IMR-90 (cell line): ENCODE results near the gene PADI2. TPM values are rescaled to one million over a fixed set of nuclear protein-coding genes. Genes with fewer than 3 reads are reported as not detected.

Source experiments
- ATAC-seq: fragments of 200-7000 bp; cut with Tn5 transposase; 2 replicates; pipeline ENCODE4 v1.9.1; 2020; ENCODE audit warnings: low read depth, mild to moderate bottlenecking, moderate library complexity
- BruUV-seq: library from RNA; stranded (reverse); fragments of 400-500 nt; replicated peaks from 2 replicates; lab custom pipeline; 2021; lab: Mats Ljungman, UMichigan
- CTCF ChIA-PET: fragments of 300-600 bp; formaldehyde crosslinking; extraction: SDS; loops from one replicate; lab custom pipeline; 2021; ENCODE audit warnings: antibody characterized with exemption; lab: Yijun Ruan, JAX
- POLR2A ChIA-PET: fragments of 300-600 bp; sonication (Branson Sonifier 250); formaldehyde crosslinking; loops from one replicate; lab custom pipeline; 2022; ENCODE audit warnings: antibody characterized with exemption; ENCODE audit not compliant: unreplicated experiment; lab: Charles Lee
- DNase-seq: peaks from one replicate; pipeline ENCODE4 v3.0.0; 2013
- H2AFZ ChIP-seq: replicated peaks from 2 replicates; pipeline ENCODE3; 2013; ENCODE audit warnings: low read length, mild to moderate bottlenecking; ENCODE audit not compliant: poor library complexity
- H2AK5ac ChIP-seq: 2 replicates; pipeline ENCODE4 v1.6.1; 2013; ENCODE audit warnings: low read depth, low read length, inconsistent platforms
- H2AK9ac ChIP-seq: replicated peaks from 2 replicates; pipeline ENCODE3; 2013; ENCODE audit warnings: mild to moderate bottlenecking, low read depth, low read length, moderate library complexity; ENCODE audit not compliant: poor library complexity
- H2BK120ac ChIP-seq: 2 replicates; pipeline ENCODE4 v1.6.1; 2013; ENCODE audit warnings: low read depth, low read length, inconsistent platforms
- H2BK15ac ChIP-seq: 3 replicates; pipeline ENCODE4 v1.6.1; 2013; ENCODE audit warnings: low read depth, low read length, inconsistent platforms
- H2BK20ac ChIP-seq: 2 replicates; pipeline ENCODE4 v1.6.1; 2013; ENCODE audit warnings: low read depth, mild to moderate bottlenecking, inconsistent platforms, low read length, moderate library complexity
- H2BK5ac ChIP-seq: 2 replicates; pipeline ENCODE4 v1.6.1; 2013; ENCODE audit warnings: mild to moderate bottlenecking, low read depth, low read length, inconsistent platforms; ENCODE audit not compliant: poor library complexity, severe bottlenecking
- H3K14ac ChIP-seq: replicated peaks from 2 replicates; pipeline ENCODE4 v1.6.1; 2013; ENCODE audit warnings: low read depth, low read length, inconsistent platforms
- H3K18ac ChIP-seq: 2 replicates; pipeline ENCODE4 v1.6.1; 2013; ENCODE audit warnings: low read depth, low read length, control low read depth
- H3K23ac ChIP-seq: 2 replicates; pipeline ENCODE4 v1.6.1; 2013; ENCODE audit warnings: low read depth, low read length, inconsistent platforms
- H3K27ac ChIP-seq: 2 replicates; pipeline ENCODE4 v1.5.1; 2013; ENCODE audit warnings: mild to moderate bottlenecking, control low read depth, low read length; ENCODE audit not compliant: insufficient read depth
- H3K27me3 ChIP-seq: 2 replicates; pipeline ENCODE4 v1.6.1; 2013; ENCODE audit warnings: low read length; ENCODE audit not compliant: control insufficient read depth, insufficient read depth
- H3K36me3 ChIP-seq: 2 replicates; pipeline ENCODE4 v1.6.1; 2013; ENCODE audit warnings: low read length, mixed read lengths; ENCODE audit not compliant: control insufficient read depth, insufficient read depth
- H3K4ac ChIP-seq: 2 replicates; pipeline ENCODE4 v1.6.1; 2013; ENCODE audit warnings: low read depth, low read length, inconsistent platforms
- H3K4me1 ChIP-seq: 2 replicates; pipeline ENCODE4 v1.6.1; 2013; ENCODE audit warnings: low read length, mixed read lengths; ENCODE audit not compliant: control insufficient read depth, insufficient read depth
- H3K4me2 ChIP-seq: 2 replicates; pipeline ENCODE4 v1.6.1; 2013; ENCODE audit warnings: low read depth, mild to moderate bottlenecking, control low read depth, low read length, moderate library complexity
- H3K4me3 ChIP-seq: 2 replicates; pipeline ENCODE4 v1.5.1; 2013; ENCODE audit warnings: low read depth, mild to moderate bottlenecking, control low read depth, low read length, moderate library complexity; ENCODE audit not compliant: insufficient read depth
- H3K56ac ChIP-seq: 2 replicates; pipeline ENCODE4 v1.6.1; 2013; ENCODE audit warnings: low read length, inconsistent platforms; ENCODE audit not compliant: insufficient read depth; ENCODE audit errors: extremely low read depth
- H3K79me1 ChIP-seq, 2 experiments: 2 replicates each; pipeline ENCODE4 v1.6.1; 2013; ENCODE audit warnings: low read length in 2 of 2, inconsistent platforms in 1 of 2, low read depth in 1 of 2
- H3K9ac ChIP-seq: 2 replicates; pipeline ENCODE4 v1.6.1; 2013; ENCODE audit warnings: low read depth, low read length, control low read depth
- H3K9me1 ChIP-seq: 2 replicates; pipeline ENCODE4 v1.6.1; 2013; ENCODE audit warnings: low read length, inconsistent platforms; ENCODE audit not compliant: insufficient read depth
- H3K9me3 ChIP-seq: 2 replicates; pipeline ENCODE4 v1.6.1; 2013; ENCODE audit warnings: low read length; ENCODE audit not compliant: control insufficient read depth, insufficient read depth
- H4K20me1 ChIP-seq: 2 replicates; pipeline ENCODE4 v1.6.1; 2013; ENCODE audit warnings: low read length, inconsistent platforms; ENCODE audit not compliant: insufficient read depth
- H4K5ac ChIP-seq: 2 replicates; pipeline ENCODE4 v1.6.1; 2013; ENCODE audit warnings: mild to moderate bottlenecking, low read depth, low read length, control low read depth
- H4K8ac ChIP-seq, 2 experiments: 2 replicates each; pipeline ENCODE4 v1.6.1; 2013; ENCODE audit warnings: low read depth in 2 of 2, low read length in 2 of 2, control low read depth in 1 of 2, inconsistent platforms in 1 of 2
- H4K91ac ChIP-seq: 2 replicates; pipeline ENCODE4 v1.6.1; 2013; ENCODE audit warnings: low read depth, low read length, inconsistent platforms; ENCODE audit not compliant: insufficient read depth
- BHLHE40 ChIP-seq: fragments of 150-350 bp; IDR thresholded peaks from 2 replicates; pipeline ENCODE4 v1.6.1; 2016; ENCODE audit warnings: mild to moderate bottlenecking, low read depth, low read length
- CEBPB ChIP-seq: IDR thresholded peaks from 2 replicates; pipeline ENCODE4 v1.6.1; 2012; ENCODE audit warnings: low read depth, low read length, improper control_type of control experiment
- CHD1 ChIP-seq: IDR thresholded peaks from 2 replicates; pipeline ENCODE4 v1.6.1; 2012; ENCODE audit warnings: low read depth, low read length, improper control_type of control experiment
- FOS ChIP-seq: fragments of 150-350 bp; IDR thresholded peaks from 2 replicates; pipeline ENCODE4 v1.6.1; 2016; ENCODE audit warnings: low read depth, low read length
- MAFK ChIP-seq: IDR thresholded peaks from 2 replicates; pipeline ENCODE4 v1.6.1; 2012; ENCODE audit warnings: low read depth, low read length, improper control_type of control experiment
- MAZ ChIP-seq: IDR thresholded peaks from 2 replicates; pipeline ENCODE4 v1.6.1; 2012; ENCODE audit warnings: low read depth, mild to moderate bottlenecking, low read length, improper control_type of control experiment, moderate library complexity, borderline replicate concordance
- MXI1 ChIP-seq: IDR thresholded peaks from 2 replicates; pipeline ENCODE4 v1.6.1; 2012; ENCODE audit warnings: low read depth, mild to moderate bottlenecking, low read length, moderate library complexity, borderline replicate concordance
- NFE2L2 ChIP-seq: fragments of 150-350 bp; IDR thresholded peaks from 2 replicates; pipeline ENCODE4 v1.6.1; 2016; ENCODE audit warnings: low read depth, mild to moderate bottlenecking, low read length
- POLR2A ChIP-seq: IDR thresholded peaks from 2 replicates; pipeline ENCODE4 v1.6.1; 2012; ENCODE audit warnings: mild to moderate bottlenecking, low read depth, low read length
- RAD21 ChIP-seq: IDR thresholded peaks from 2 replicates; pipeline ENCODE4 v1.6.1; 2012; ENCODE audit warnings: low read length, improper control_type of control experiment
- RCOR1 ChIP-seq: IDR thresholded peaks from 2 replicates; pipeline ENCODE4 v1.6.1; 2012; ENCODE audit warnings: mild to moderate bottlenecking, low read length, improper control_type of control experiment; ENCODE audit not compliant: insufficient replicate concordance
- RFX5 ChIP-seq: IDR thresholded peaks from 2 replicates; pipeline ENCODE4 v1.8.0; 2012; ENCODE audit warnings: low read depth, mild to moderate bottlenecking, low read length, moderate library complexity
- SMC3 ChIP-seq: fragments of 150-350 bp; IDR thresholded peaks from 2 replicates; pipeline ENCODE4 v1.6.1; 2016; ENCODE audit warnings: low read depth, mild to moderate bottlenecking, antibody characterized with exemption, low read length, moderate library complexity
- WGBS, 2 experiments: methylation state at CpG; one replicate each; pipeline versions ENCODE4 v1.1.5 to v1.1.7; 2013; ENCODE audit warnings: missing lambda C conversion rate in 2 of 2; ENCODE audit not compliant: insufficient read length in 1 of 2; ENCODE audit errors: extremely low coverage in 2 of 2; 5-methylcytosine and 5-hydroxymethylcytosine counted together
- dilution Hi-C: fragments of 300-500 bp; cut with HindIII; formaldehyde crosslinking; loops from one replicate; pipeline ENCODE4 v1.14.3; 2018; ENCODE audit warnings: low sequenced_read_pairs; ENCODE audit not compliant: unreplicated experiment
- in situ Hi-C: fragments of 300-500 bp; cut with MboI; formaldehyde crosslinking; loops from 3 replicates; pipeline ENCODE4 v1.14.3; 2019; ENCODE audit warnings: low sequenced_read_pairs, inconsistent platforms, mixed read lengths
- intact Hi-C: fragments of 100-400 bp; cut with micrococcal nuclease; formaldehyde crosslinking; loops from 2 replicates; pipeline ENCODE4 v1.10.0; 2022
- polyA plus RNA-seq, 3 experiments: library from polyadenylated mRNA; depleted of rRNA; stranded (reverse); fragments of >200 nt; gene quantifications; 2 replicates each; pipeline ENCODE4 v1.2.3, GENCODE V29; 2012; ENCODE audit warnings: low replicate concordance in 1 of 3
- total RNA-seq: library from RNA; depleted of rRNA; stranded (reverse); fragments of >200 nt; gene quantifications from 2 replicates; pipeline ENCODE4 v1.2.3, GENCODE V29; 2012
- TF ChIP-seq, protein P1 (sequence below): conservative IDR thresholded peaks from 2 replicates; pipeline ENCODE4 v1.5.1; 2012; ENCODE audit warnings: mild to moderate bottlenecking, low read depth, low read length, improper control_type of control experiment
- TF ChIP-seq, protein P2 (sequence below): fragments of 150-350 bp; IDR thresholded peaks from 2 replicates; pipeline ENCODE4 v1.6.1; 2017; ENCODE audit warnings: mild to moderate bottlenecking, antibody characterized with exemption, low read length, low read depth
- TF ChIP-seq, protein P3 (sequence below): fragments of 150-350 bp; IDR thresholded peaks from 2 replicates; pipeline ENCODE4 v1.6.1; 2016; ENCODE audit warnings: low read depth, mild to moderate bottlenecking, low read length, moderate library complexity, borderline replicate concordance

The PADI2 gene
- total and polyA plus RNA-seq, 2 of the 4 experiments (the other 2 are of a cell fraction): not detected

DNA sequence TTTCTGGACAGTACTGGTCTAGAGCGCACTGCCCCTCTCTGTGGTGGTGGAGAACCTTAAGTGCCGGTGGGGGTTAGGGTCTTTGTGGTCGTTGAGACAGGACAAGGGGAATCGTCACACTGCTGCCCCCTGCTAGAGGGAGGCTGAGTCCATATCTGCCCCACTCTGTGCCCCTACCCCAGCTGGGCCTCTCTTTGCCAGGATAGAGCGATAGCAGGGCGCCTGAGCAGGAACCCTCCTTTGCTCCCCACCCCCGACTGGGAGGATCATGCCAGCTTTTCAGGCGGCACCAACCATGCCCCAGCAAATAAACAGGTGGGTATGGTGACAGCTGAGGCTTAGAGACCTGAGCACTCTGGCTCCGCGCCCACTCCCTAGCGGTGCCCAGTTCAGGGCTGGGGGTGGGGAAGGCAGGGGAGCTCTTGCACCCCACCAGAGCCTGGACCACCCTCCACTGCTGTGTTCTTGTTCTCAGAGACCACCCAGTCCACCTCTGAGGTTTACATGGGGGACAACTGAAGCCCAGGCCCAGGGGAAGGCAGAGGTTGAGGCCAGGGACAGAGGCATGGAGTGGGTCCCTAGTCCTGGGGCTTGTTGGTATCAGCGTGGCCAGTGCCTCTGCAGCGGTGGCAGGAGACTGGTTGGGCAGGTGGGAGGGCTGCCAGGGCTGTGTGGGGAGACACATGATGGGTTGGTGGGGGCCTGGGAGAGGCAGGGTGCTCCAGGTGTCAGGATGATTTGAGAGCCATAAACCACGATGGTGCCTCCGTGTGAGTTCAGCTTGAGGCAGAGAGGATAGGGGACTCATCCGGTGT lies 1.6 kb downstream of the PADI2 start:
- no peak overlapping the region for H4K91ac ChIP-seq
- dilution Hi-C loops: no loop called here
- POLR2A ChIA-PET: no interaction called here
- no peak overlapping the region for H3K4me2 ChIP-seq
- no peaks in the 10 kb centered on the region for H4K20me1 ChIP-seq
- no peak overlapping the region for H3K4ac ChIP-seq
- H3K79me1 ChIP-seq: no peaks in the 10 kb centered on the region
- no peak overlapping the region for H4K8ac ChIP-seq
- H3K9me1 ChIP-seq: no peaks in the 10 kb centered on the region
- H3K27ac ChIP-seq: no peak overlapping the region
- H4K5ac ChIP-seq: no peak overlapping the region
- peaks cover 13% of the 10 kb centered on the region for H3K4me1 ChIP-seq
- no peak overlapping the region for H2BK20ac ChIP-seq
- TF ChIP-seq NFE2L2 (no peak), RFX5 (no peak), CHD1 (no peak), MAFK (no peak), CEBPB (no peak), RAD21 (no peak), SMC3 (no peak), MXI1 (no peak), RCOR1 (no peak), BHLHE40 (no peak), MAZ (no peak), FOS (no peak), POLR2A (no peak)
- TF ChIP-seq, protein P1, sequence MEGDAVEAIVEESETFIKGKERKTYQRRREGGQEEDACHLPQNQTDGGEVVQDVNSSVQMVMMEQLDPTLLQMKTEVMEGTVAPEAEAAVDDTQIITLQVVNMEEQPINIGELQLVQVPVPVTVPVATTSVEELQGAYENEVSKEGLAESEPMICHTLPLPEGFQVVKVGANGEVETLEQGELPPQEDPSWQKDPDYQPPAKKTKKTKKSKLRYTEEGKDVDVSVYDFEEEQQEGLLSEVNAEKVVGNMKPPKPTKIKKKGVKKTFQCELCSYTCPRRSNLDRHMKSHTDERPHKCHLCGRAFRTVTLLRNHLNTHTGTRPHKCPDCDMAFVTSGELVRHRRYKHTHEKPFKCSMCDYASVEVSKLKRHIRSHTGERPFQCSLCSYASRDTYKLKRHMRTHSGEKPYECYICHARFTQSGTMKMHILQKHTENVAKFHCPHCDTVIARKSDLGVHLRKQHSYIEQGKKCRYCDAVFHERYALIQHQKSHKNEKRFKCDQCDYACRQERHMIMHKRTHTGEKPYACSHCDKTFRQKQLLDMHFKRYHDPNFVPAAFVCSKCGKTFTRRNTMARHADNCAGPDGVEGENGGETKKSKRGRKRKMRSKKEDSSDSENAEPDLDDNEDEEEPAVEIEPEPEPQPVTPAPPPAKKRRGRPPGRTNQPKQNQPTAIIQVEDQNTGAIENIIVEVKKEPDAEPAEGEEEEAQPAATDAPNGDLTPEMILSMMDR: no peak
- TF ChIP-seq, protein P2, sequence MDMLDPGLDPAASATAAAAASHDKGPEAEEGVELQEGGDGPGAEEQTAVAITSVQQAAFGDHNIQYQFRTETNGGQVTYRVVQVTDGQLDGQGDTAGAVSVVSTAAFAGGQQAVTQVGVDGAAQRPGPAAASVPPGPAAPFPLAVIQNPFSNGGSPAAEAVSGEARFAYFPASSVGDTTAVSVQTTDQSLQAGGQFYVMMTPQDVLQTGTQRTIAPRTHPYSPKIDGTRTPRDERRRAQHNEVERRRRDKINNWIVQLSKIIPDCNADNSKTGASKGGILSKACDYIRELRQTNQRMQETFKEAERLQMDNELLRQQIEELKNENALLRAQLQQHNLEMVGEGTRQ: no peak
- TF ChIP-seq, protein P3, sequence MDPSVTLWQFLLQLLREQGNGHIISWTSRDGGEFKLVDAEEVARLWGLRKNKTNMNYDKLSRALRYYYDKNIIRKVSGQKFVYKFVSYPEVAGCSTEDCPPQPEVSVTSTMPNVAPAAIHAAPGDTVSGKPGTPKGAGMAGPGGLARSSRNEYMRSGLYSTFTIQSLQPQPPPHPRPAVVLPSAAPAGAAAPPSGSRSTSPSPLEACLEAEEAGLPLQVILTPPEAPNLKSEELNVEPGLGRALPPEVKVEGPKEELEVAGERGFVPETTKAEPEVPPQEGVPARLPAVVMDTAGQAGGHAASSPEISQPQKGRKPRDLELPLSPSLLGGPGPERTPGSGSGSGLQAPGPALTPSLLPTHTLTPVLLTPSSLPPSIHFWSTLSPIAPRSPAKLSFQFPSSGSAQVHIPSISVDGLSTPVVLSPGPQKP: no peak
- H3K9ac ChIP-seq: no peak overlapping the region
- H2AK5ac ChIP-seq: no peak overlapping the region
- no peak overlapping the region for H3K4me3 ChIP-seq
- no peak overlapping the region for H3K18ac ChIP-seq
- H2AK9ac ChIP-seq: no peak overlapping the region
- CTCF ChIA-PET: no interaction called here
- no peak overlapping the region for H3K23ac ChIP-seq
- BruUV-seq: no TSS peak
- DNase-seq (no peak), ATAC-seq (no peak)
- H3K14ac ChIP-seq: no peak overlapping the region
- no peaks in the 10 kb centered on the region for H3K36me3 ChIP-seq
- in situ Hi-C loops: no loop called here
- 33% methylated on average over 1 of the region's 16 CpGs; no CpG with 5 or more reads in 1 of the 2 experiments for WGBS, 2 experiments
- no peak overlapping the region for H2BK5ac ChIP-seq
- H2AFZ ChIP-seq: no peak overlapping the region
- no peak overlapping the region for H2BK15ac ChIP-seq
- intact Hi-C loops: no loop called here
- no peaks in the 10 kb centered on the region for H3K9me3 ChIP-seq
- H3K56ac ChIP-seq: no peak overlapping the region
- H3K27me3 ChIP-seq: peaks cover 56% of the 10 kb centered on the region
- H2BK120ac ChIP-seq: no peak overlapping the region
